MM.1S (cell line): ENCODE data around the gene CERS6.

Source experiments
- DNase-seq: peaks from one replicate; pipeline ENCODE4 v3.0.0-alpha.2; 2015
- H2AFZ ChIP-seq: fragments of 300-600 bp; sonication (generic); 2 replicates; pipeline ENCODE4 v1.6.0; 2016; ENCODE audit warnings: antibody characterized with exemption, low read length
- H3F3A ChIP-seq: fragments of 300-600 bp; sonication (generic); 2 replicates; pipeline ENCODE4 v1.6.1; 2016; ENCODE audit warnings: mild to moderate bottlenecking, antibody characterized with exemption, low read length, moderate library complexity, mixed read lengths; ENCODE audit not compliant: insufficient read depth
- H3K27ac ChIP-seq: fragments of 300-600 bp; sonication (generic); 2 replicates; pipeline ENCODE4 v1.5.1; 2016; ENCODE audit warnings: mild to moderate bottlenecking, low read length
- H3K27me3 ChIP-seq: fragments of 300-600 bp; sonication (generic); replicated peaks from 2 replicates; pipeline ENCODE4 v1.6.0; 2016; ENCODE audit warnings: low read length; ENCODE audit not compliant: insufficient read depth
- H3K36me3 ChIP-seq: fragments of 300-600 bp; sonication (generic); replicated peaks from 2 replicates; pipeline ENCODE4 v1.6.1; 2016; ENCODE audit warnings: mild to moderate bottlenecking, low read length, mixed read lengths; ENCODE audit not compliant: insufficient read depth
- H3K4me1 ChIP-seq: fragments of 300-600 bp; sonication (generic); 2 replicates; pipeline ENCODE4 v1.6.1; 2016; ENCODE audit warnings: low read length, mixed read lengths
- H3K4me2 ChIP-seq: fragments of 300-600 bp; sonication (generic); 2 replicates; pipeline ENCODE4 v1.6.0; 2016; ENCODE audit warnings: low read depth, low read length
- H3K4me3 ChIP-seq: fragments of 300-600 bp; sonication (generic); 2 replicates; pipeline ENCODE4 v1.5.1; 2016; ENCODE audit warnings: low read length, mixed read lengths
- H3K79me2 ChIP-seq: fragments of 300-600 bp; sonication (generic); 2 replicates; pipeline ENCODE4 v1.6.1; 2016; ENCODE audit warnings: mixed run types, low read length, mixed read lengths
- H3K9ac ChIP-seq: fragments of 300-600 bp; sonication (generic); 2 replicates; pipeline ENCODE4 v1.6.1; 2016; ENCODE audit warnings: low read length, mixed read lengths
- H3K9me2 ChIP-seq: fragments of 300-600 bp; sonication (generic); replicated peaks from 2 replicates; pipeline ENCODE4 v1.6.1; 2016; ENCODE audit warnings: mild to moderate bottlenecking, low read length, mixed read lengths; ENCODE audit not compliant: insufficient read depth
- H3K9me3 ChIP-seq: fragments of 300-600 bp; sonication (generic); replicated peaks from 2 replicates; pipeline ENCODE4 v1.6.1; 2016; ENCODE audit warnings: mild to moderate bottlenecking, low read length, mixed read lengths; ENCODE audit not compliant: insufficient read depth
- H4K20me1 ChIP-seq: fragments of 300-600 bp; sonication (generic); 2 replicates; pipeline ENCODE4 v1.6.1; 2016; ENCODE audit warnings: mild to moderate bottlenecking, low read length, moderate library complexity, mixed read lengths; ENCODE audit not compliant: insufficient read depth
- CTCF ChIP-seq: fragments of 300-600 bp; sonication (generic); IDR thresholded peaks from 2 replicates; pipeline ENCODE4 v1.5.1; 2016; ENCODE audit warnings: antibody characterized with exemption, low read length, mixed read lengths
- EZH2 ChIP-seq: fragments of 300-600 bp; sonication (generic); optimal IDR thresholded peaks from 2 replicates; pipeline ENCODE3; 2017; ENCODE audit warnings: low read depth, mild to moderate bottlenecking, antibody characterized with exemption, low read length, mixed read lengths
- EZH2phosphoT487 ChIP-seq: fragments of 300-600 bp; sonication (generic); IDR thresholded peaks from 2 replicates; pipeline ENCODE4 v1.6.1; 2018; ENCODE audit warnings: antibody characterized with exemption, low read length

CERS6 gene

GRCh38 chr2:168706806-168707205, 250.7 kb downstream of the CERS6 start:
- H3K79me2 ChIP-seq: no peaks in the 10 kb centered on the region
- no peaks in the 10 kb centered on the region for H3K9me3 ChIP-seq
- no peak overlapping the region for H3K4me3 ChIP-seq
- peaks cover 4% of the 10 kb centered on the region; the same call in 1 of the 2 replicates for H3K4me1 ChIP-seq
- no peak overlapping the region for H3K27ac ChIP-seq
- H3K4me2 ChIP-seq: no peak overlapping the region
- no peak overlapping the region for H3K9ac ChIP-seq
- no peaks in the 10 kb centered on the region for H3K9me2 ChIP-seq
- DNase-seq: no peak
- H3F3A ChIP-seq: no peaks in the 10 kb centered on the region
- H3K27me3 ChIP-seq: no peaks in the 10 kb centered on the region
- H4K20me1 ChIP-seq: no peaks in the 10 kb centered on the region
- no peak overlapping the region for H2AFZ ChIP-seq
- TF ChIP-seq CTCF (no peak), EZH2 (no peak), EZH2phosphoT487 (no peak)
- H3K36me3 ChIP-seq: no peaks in the 10 kb centered on the region

GRCh38 chr2:168708080-168708479, 252.0 kb downstream of the CERS6 start:
- Histone ChIP-seq H3K36me3 (no peaks in the 10 kb centered on the region), H3F3A (no peaks in the 10 kb centered on the region), H3K27me3 (no peaks in the 10 kb centered on the region), H3K79me2 (no peaks in the 10 kb centered on the region), H3K27ac (no peak overlapping the region), H3K9ac (no peak overlapping the region), H2AFZ (no peak overlapping the region), H3K9me2 (no peaks in the 10 kb centered on the region), H3K9me3 (no peaks in the 10 kb centered on the region), H3K4me2 (no peak overlapping the region), H3K4me1 (peaks cover 11% of the 10 kb centered on the region), H3K4me3 (no peak overlapping the region), H4K20me1 (no peaks in the 10 kb centered on the region)
- TF ChIP-seq EZH2: no peak
- TF ChIP-seq CTCF: no peak
- no peak for TF ChIP-seq EZH2phosphoT487
- DNase-seq: no peak

- Histone ChIP-seq H2AFZ (no peak overlapping the region), H3K4me1 (peaks cover 11% of the 10 kb centered on the region), H4K20me1 (no peaks in the 10 kb centered on the region), H3K9ac (no peak overlapping the region), H3K9me2 (no peaks in the 10 kb centered on the region), H3K27ac (no peak overlapping the region), H3K27me3 (no peaks in the 10 kb centered on the region), H3F3A (no peaks in the 10 kb centered on the region), H3K4me3 (no peak overlapping the region), H3K4me2 (no peak overlapping the region), H3K79me2 (no peaks in the 10 kb centered on the region), H3K36me3 (no peaks in the 10 kb centered on the region), H3K9me3 (no peaks in the 10 kb centered on the region)
- DNase-seq: no peak
- TF ChIP-seq EZH2 (no peak), CTCF (no peak), EZH2phosphoT487 (no peak)
Measured at GRCh38 chr2:168710754-168711467, 254.8 kb downstream of the CERS6 start.
